Fibroblast of the aortic adventitia (primary cell): ENCODE results near the gene HGF. TPM values are rescaled to one million over a fixed set of nuclear protein-coding genes. Genes with fewer than 3 reads are reported as not detected.

Experiments used
- DNase-seq: peaks from one replicate; pipeline ENCODE4 v3.0.0-alpha.2; 2010; ENCODE audit warnings: low read depth
- H3K4me3 ChIP-seq: 2 replicates; pipeline ENCODE4 v1.5.1; 2011; ENCODE audit warnings: low read depth, mild to moderate bottlenecking, control low read depth, low read length, moderate library complexity
- total RNA-seq: library from RNA; depleted of rRNA; stranded (reverse); fragments of >200 nt; gene quantifications from 2 replicates; pipeline ENCODE4 v1.2.3, GENCODE V29; 2012; ENCODE audit warnings: low replicate concordance
- TF ChIP-seq, protein P1 (sequence below): IDR thresholded peaks from 2 replicates; pipeline ENCODE4 v1.5.1; 2011; ENCODE audit warnings: mild to moderate bottlenecking, low read length, control low read depth, inconsistent platforms; ENCODE audit not compliant: insufficient read depth

HGF gene
- total RNA-seq, 1 donor = 194 TPM

DNA sequence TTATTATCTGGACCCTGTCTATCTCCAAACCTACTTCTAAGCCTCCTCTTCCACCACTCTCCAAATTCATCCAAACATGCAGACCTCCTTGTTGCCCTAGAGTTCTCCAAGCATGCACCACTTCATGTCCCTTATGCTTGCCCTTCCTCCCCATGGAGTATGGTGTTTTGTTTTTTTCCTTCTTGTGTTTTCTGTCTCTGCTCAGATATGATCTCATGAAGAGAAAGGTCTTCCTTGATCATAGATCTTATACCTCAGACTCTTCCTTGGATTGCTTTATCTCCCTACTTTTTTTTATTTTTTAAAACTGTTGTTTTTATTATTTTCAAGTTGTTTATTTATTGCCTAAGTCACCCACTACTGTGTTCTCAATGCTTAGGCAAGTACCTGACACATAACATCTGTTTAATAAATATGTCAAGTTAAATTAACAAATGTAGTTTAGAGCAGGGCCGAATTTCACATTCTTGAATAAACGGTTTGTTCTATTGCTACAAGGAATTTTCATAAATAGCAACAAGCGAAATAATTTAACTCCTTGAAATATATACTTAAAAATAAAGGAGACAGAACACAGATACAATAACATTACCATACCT lies 84.5 kb downstream of the HGF start:
- no peak for DNase-seq
- H3K4me3 ChIP-seq = no peak overlapping the region
- TF ChIP-seq, protein P1, sequence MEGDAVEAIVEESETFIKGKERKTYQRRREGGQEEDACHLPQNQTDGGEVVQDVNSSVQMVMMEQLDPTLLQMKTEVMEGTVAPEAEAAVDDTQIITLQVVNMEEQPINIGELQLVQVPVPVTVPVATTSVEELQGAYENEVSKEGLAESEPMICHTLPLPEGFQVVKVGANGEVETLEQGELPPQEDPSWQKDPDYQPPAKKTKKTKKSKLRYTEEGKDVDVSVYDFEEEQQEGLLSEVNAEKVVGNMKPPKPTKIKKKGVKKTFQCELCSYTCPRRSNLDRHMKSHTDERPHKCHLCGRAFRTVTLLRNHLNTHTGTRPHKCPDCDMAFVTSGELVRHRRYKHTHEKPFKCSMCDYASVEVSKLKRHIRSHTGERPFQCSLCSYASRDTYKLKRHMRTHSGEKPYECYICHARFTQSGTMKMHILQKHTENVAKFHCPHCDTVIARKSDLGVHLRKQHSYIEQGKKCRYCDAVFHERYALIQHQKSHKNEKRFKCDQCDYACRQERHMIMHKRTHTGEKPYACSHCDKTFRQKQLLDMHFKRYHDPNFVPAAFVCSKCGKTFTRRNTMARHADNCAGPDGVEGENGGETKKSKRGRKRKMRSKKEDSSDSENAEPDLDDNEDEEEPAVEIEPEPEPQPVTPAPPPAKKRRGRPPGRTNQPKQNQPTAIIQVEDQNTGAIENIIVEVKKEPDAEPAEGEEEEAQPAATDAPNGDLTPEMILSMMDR = no peak

DNA sequence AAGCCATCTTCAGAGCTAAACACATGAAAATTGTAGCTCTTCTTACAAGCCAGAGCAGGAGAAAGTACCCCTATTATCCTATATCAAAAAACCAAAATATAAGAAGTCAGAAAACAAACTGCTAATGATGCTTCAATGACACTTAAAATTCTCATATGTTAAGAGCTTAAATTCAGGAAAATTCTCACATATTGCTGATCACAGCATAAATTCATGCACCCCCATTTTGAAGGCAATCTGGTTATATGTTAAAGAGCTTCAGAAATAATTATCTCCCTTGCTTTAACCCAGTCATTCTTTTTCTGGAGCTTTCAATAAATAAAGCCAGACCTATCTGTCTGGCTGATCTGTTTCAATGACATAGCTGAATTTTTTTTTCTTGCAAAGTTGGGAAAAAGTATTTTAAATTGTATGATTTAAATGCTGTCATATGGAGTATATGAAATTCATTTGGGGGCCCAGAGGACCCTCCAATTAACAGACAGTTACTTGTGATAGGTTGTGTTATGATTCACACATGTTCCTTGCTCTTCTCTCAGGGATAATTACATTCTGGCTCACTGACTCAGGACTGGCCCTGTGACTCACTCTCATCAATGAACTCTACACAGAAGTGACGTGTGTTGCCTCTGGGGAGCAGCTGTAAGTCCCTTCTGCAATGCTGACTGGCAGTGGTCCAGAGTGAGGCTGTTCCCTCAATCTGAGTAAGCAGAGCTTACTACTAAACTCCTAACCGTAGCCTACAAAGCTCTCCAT lies 85.2 kb downstream of the HGF start:
- TF ChIP-seq, protein P1 = no peak
- peak; percentile 100 for DNase-seq
- no peak overlapping the region for H3K4me3 ChIP-seq

DNA sequence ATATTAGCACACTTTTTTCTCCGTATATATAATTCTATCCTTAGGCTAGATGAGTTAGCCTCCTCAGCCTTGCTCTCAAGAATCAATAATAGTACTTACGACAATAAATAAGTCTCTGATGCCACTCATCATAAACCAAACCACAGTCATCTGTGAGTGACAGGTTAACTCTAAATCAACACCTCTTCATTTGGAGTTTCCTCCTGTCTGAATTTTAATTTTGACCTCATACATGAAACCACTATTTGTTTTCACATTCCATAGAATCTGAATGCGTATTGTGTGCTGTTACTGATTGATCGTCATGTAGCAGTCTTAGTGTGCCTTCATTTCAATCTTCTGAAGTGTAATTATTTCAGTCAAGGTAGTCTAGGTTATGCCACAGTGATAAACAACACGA lies 85.8 kb downstream of the HGF start:
- TF ChIP-seq, protein P1 = no peak
- DNase-seq = no peak
- no peak overlapping the region for H3K4me3 ChIP-seq

DNA sequence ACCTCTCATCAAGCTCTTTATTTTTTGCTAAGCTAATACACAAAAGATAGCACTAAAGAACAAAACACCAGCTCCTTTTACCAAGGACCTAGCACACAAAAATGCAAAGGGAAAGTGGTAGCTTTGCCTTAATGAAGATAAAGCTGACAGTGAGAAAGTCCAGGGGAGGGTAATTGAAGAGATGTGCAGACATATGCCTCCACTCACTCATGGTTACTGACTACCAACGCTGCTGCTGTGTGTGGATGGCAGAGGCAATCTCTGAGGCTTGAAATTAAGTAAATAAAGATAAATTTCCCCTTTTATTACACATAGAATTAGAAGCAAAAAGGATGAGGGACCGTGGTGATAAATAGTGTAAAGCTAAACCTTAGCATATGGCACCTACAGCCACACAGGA lies 87.0 kb downstream of the HGF start:
- no peak overlapping the region for H3K4me3 ChIP-seq
- DNase-seq = no peak
- TF ChIP-seq, protein P1 = no peak

DNA sequence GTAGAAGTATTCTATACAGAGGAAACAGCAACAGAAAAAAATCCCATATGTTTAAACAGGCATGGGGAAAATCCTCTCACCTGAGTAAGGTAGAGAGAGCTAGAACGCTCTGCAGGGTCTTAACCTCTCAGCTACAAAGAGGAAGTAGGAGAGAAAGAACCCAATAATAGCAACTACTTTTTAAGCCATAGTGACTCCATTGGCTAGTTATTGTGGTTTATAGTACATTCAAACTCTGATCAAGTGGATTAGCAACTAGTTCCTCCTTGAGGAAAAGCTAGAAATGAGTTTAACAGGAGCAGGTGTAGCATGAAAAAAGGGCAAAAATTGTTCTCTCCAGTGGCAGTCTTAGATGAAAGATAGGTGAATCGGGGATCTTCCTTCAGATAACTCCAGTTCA lies 89.7 kb downstream of the HGF start:
- no peak overlapping the region for H3K4me3 ChIP-seq
- DNase-seq = no peak
- TF ChIP-seq, protein P1 = no peak

DNA sequence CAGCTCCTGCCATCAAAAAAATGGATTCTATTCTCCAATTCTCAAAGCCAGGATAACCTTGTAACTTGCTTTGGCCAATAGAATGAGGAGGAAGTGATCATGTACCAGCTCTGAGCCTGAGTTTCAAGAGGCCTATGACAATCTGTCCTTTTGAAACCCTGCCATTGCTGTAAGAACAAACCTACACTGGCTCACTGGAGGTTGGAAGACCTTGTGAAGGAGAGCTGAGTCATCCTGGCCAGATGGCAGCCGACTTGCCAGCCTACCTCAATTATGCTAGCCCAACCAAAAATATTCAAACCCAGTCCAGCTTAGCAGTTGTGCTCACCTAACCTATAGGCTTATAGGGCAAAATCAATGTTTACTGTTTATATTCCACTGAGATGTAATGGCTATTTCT lies 93.0 kb downstream of the HGF start:
- TF ChIP-seq, protein P1 = no peak
- DNase-seq = peak; percentile 39
- H3K4me3 ChIP-seq = no peak overlapping the region
